Caco-2 (cell line): Measurements from ENCODE around the gene RBP5. TPM values are rescaled to one million over a fixed set of nuclear protein-coding genes. Genes with fewer than 3 reads are reported as not detected.

Experiments used
- BruUV-seq: library from RNA; stranded (reverse); fragments of 400-500 nt; replicated peaks from 2 replicates; lab custom pipeline; 2021; lab: Mats Ljungman, UMichigan
- CTCF ChIA-PET: fragments of 300-600 bp; sonication (Branson Sonifier 250); formaldehyde crosslinking; loops from one replicate; lab custom pipeline; 2022; ENCODE audit warnings: antibody characterized with exemption; lab: Charles Lee
- POLR2A ChIA-PET: fragments of 300-600 bp; sonication (Branson Sonifier 250); formaldehyde crosslinking; loops from one replicate; lab custom pipeline; 2022; ENCODE audit warnings: antibody characterized with exemption; lab: Charles Lee
- DNase-seq, 2 experiments: peaks; one replicate each; pipeline versions ENCODE4 v3.0.0 to v3.0.0-alpha.2; 2020 to 2022
- H3K27me3 ChIP-seq: replicated peaks from 2 replicates; pipeline ENCODE4 v1.6.0; 2011; ENCODE audit warnings: low read length; ENCODE audit not compliant: control insufficient read depth, insufficient read depth
- H3K36me3 ChIP-seq: 2 replicates; pipeline ENCODE4 v1.5.1; 2011; ENCODE audit warnings: low read length; ENCODE audit not compliant: control insufficient read depth, insufficient read depth
- H3K4me1 ChIP-seq: fragments of 250-450 bp; sonication (Bioruptor Pico); 2 replicates; pipeline ENCODE4 v1.5.1; 2020; ENCODE audit warnings: mild to moderate bottlenecking
- H3K4me3 ChIP-seq: 2 replicates; pipeline ENCODE4 v1.5.1; 2011; ENCODE audit warnings: low read depth, mild to moderate bottlenecking, control low read depth, low read length
- H3K9me3 ChIP-seq: fragments of 250-450 bp; sonication (Bioruptor Pico); 2 replicates; pipeline ENCODE4 v1.5.1; 2020; ENCODE audit warnings: mild to moderate bottlenecking, moderate library complexity
- H3K27ac Mint-ChIP-seq: one replicate; pipeline ENCODE4 v1.8.0; 2022; ENCODE audit warnings: mixed read lengths; ENCODE audit not compliant: unreplicated experiment
- H3K27me3 Mint-ChIP-seq: one replicate; pipeline ENCODE4 v1.8.0; 2022; ENCODE audit warnings: mixed read lengths; ENCODE audit not compliant: insufficient read depth, unreplicated experiment
- H3K36me3 Mint-ChIP-seq: one replicate; pipeline ENCODE4 v1.8.0; 2022; ENCODE audit warnings: mild to moderate bottlenecking, mixed read lengths; ENCODE audit not compliant: insufficient read depth, unreplicated experiment
- H3K4me1 Mint-ChIP-seq: one replicate; pipeline ENCODE4 v1.8.0; 2022; ENCODE audit warnings: low read depth, mixed read lengths; ENCODE audit not compliant: unreplicated experiment
- H3K4me3 Mint-ChIP-seq: one replicate; pipeline ENCODE4 v1.8.0; 2022; ENCODE audit warnings: mild to moderate bottlenecking, moderate library complexity, mixed read lengths; ENCODE audit not compliant: unreplicated experiment
- H3K9me3 Mint-ChIP-seq: one replicate; pipeline ENCODE4 v1.8.0; 2022; ENCODE audit warnings: mixed read lengths; ENCODE audit not compliant: unreplicated experiment
- CTCF ChIP-seq, 2 experiments: fragments of 200-600 bp in 1 of 2; IDR thresholded peaks; 1 replicate in 1 of 2; 2 replicates in 1 of 2; pipeline versions ENCODE4 v1.5.1 to v1.8.0; 2011 to 2022; ENCODE audit warnings: antibody characterized with exemption in 1 of 2, control low read depth in 1 of 2, inconsistent platforms in 1 of 2, low read depth in 1 of 2, low read length in 1 of 2, mild to moderate bottlenecking in 1 of 2, moderate library complexity in 1 of 2; ENCODE audit not compliant: insufficient read depth in 1 of 2, severe bottlenecking in 1 of 2, unreplicated experiment in 1 of 2
- intact Hi-C: fragments of 100-400 bp; cut with micrococcal nuclease; formaldehyde crosslinking; loops from one replicate; pipeline ENCODE4 v1.10.0; 2022; ENCODE audit not compliant: unreplicated experiment
- total RNA-seq: library from RNA; stranded (reverse); gene quantifications from 2 replicates; pipeline ENCODE4 v1.2.3, GENCODE V29; 2022

RBP5 gene
- total RNA-seq, 1 experiment from 2014 or later = 1.8 TPM

- H3K27me3 ChIP-seq = no peaks in the 10 kb centered on the region
- BruUV-seq = no TSS peak
- ChIA-PET CTCF (interaction anchor here (0.9 to 2.0 kb wide), 5 partner anchors 16 to 148 kb away, joined by 3 to 9 read pairs (median 4); partner anchors contain the start of genes C12orf57, C1RL, C1S and RNU7-1), POLR2A (interaction anchor here (1.0 kb wide), 1 partner anchor 148 kb away, joined by 3 read pairs; the partner anchor contains the start of genes C12orf57 and RNU7-1)
- peaks cover 18% of the 10 kb centered on the region for H3K36me3 Mint-ChIP-seq
- no peak for TF ChIP-seq CTCF (IDR thresholded peaks at IDR 0.05; ENCODE audit: insufficient read depth in 1 of 2, low read depth in 1 of 2, low read length in 1 of 2, severe bottlenecking in 1 of 2, unreplicated experiment in 1 of 2)
- H3K4me3 Mint-ChIP-seq = peak overlapping the region; percentile 56
- H3K9me3 Mint-ChIP-seq = no peaks in the 10 kb centered on the region
- H3K27ac Mint-ChIP-seq = peak overlapping the region; percentile 76
- H3K36me3 ChIP-seq = no peaks in the 10 kb centered on the region
- no peaks in the 10 kb centered on the region for H3K27me3 Mint-ChIP-seq
- H3K4me1 Mint-ChIP-seq = no peaks in the 10 kb centered on the region
- intact Hi-C loops = loop anchor here (1.0 to 5.0 kb wide), 6 partner anchors 17 to 147 kb away; partner anchors contain the start of genes C12orf57, C1S and LPCAT3
- peaks cover 5% of the 10 kb centered on the region; the same call in 1 of the 2 replicates for H3K4me1 ChIP-seq
- no peak overlapping the region for H3K4me3 ChIP-seq
- no peaks in the 10 kb centered on the region for H3K9me3 ChIP-seq
- DNase-seq = peak in 1 of 2 experiments; percentile 39
Observed at GRCh38 chr12:7091660-7092228, 36.9 kb downstream of the RBP5 start.

GRCh38 chr12:7091171-7091570 lies 37.5 kb downstream of the RBP5 start:
- H3K36me3 ChIP-seq = no peaks in the 10 kb centered on the region
- no peak overlapping the region for H3K4me3 ChIP-seq
- intact Hi-C loops = loop anchor here (5.0 kb wide), 2 partner anchors 74 to 129 kb away; partner anchors contain the start of gene LPCAT3
- POLR2A ChIA-PET = no interaction called here
- Mint-ChIP-seq H3K27me3 (no peaks in the 10 kb centered on the region), H3K36me3 (peaks cover 12% of the 10 kb centered on the region), H3K9me3 (no peaks in the 10 kb centered on the region), H3K4me3 (no peak overlapping the region), H3K27ac (no peak overlapping the region), H3K4me1 (no peaks in the 10 kb centered on the region)
- CTCF ChIA-PET = interaction anchor here (0.9 to 2.0 kb wide), 3 partner anchors 18 to 147 kb away, joined by 4 to 9 read pairs (median 6); partner anchors contain the start of genes C1RL and C1S
- no peaks in the 10 kb centered on the region for H3K9me3 ChIP-seq
- no TSS peak for BruUV-seq
- no peaks in the 10 kb centered on the region for H3K27me3 ChIP-seq
- no peak for TF ChIP-seq CTCF (IDR thresholded peaks at IDR 0.05; ENCODE audit: insufficient read depth in 1 of 2, low read depth in 1 of 2, low read length in 1 of 2, severe bottlenecking in 1 of 2, unreplicated experiment in 1 of 2)
- DNase-seq = no peak
- peaks cover 5% of the 10 kb centered on the region; the same call in 1 of the 2 replicates for H3K4me1 ChIP-seq

- Mint-ChIP-seq H3K27me3 (no peaks in the 10 kb centered on the region), H3K36me3 (peaks cover 9% of the 10 kb centered on the region)
Observed at GRCh38 chr12:7090222-7090998, 38.3 kb downstream of the RBP5 start.

More at GRCh38 chr12:7090222-7090998, 38.3 kb downstream of the RBP5 start:
- H3K4me1 Mint-ChIP-seq = no peaks in the 10 kb centered on the region
- CTCF ChIA-PET = interaction anchor here (1.0 to 2.1 kb wide), 5 partner anchors 18 to 146 kb away, joined by 3 to 9 read pairs (median 4); partner anchors contain the start of gene C1S
- H3K4me3 ChIP-seq = no peak overlapping the region
- BruUV-seq = no TSS peak
- intact Hi-C loops = loop anchor here (5.0 kb wide), 2 partner anchors 73 to 128 kb away; partner anchors contain the start of gene LPCAT3
- no peak for TF ChIP-seq CTCF (IDR thresholded peaks at IDR 0.05; ENCODE audit: insufficient read depth in 1 of 2, low read depth in 1 of 2, low read length in 1 of 2, severe bottlenecking in 1 of 2, unreplicated experiment in 1 of 2)
- H3K27me3 ChIP-seq = no peaks in the 10 kb centered on the region
- H3K27ac Mint-ChIP-seq = no peak overlapping the region
- no peaks in the 10 kb centered on the region for H3K9me3 Mint-ChIP-seq
- H3K4me3 Mint-ChIP-seq = no peak overlapping the region
- no peaks in the 10 kb centered on the region for H3K9me3 ChIP-seq
- H3K4me1 ChIP-seq = peaks cover 5% of the 10 kb centered on the region; the same call in 1 of the 2 replicates
- no peak for DNase-seq
- no peaks in the 10 kb centered on the region for H3K36me3 ChIP-seq
- POLR2A ChIA-PET = interaction anchor here (1.7 kb wide), 1 partner anchor 146 kb away, joined by 4 read pairs; the partner anchor contains the start of gene C12orf57
